ENCODE measurements around the gene FLT3.

The FLT3 gene

GRCh38 chr13:27962128-27962841 lies 138.1 kb downstream of the FLT3 start:
- no peak for TF ChIP-seq CREB1 (IDR thresholded peaks at IDR 0.05; ENCODE audit: low read depth)
- TF ChIP-seq USF1 (IDR thresholded peaks at IDR 0.05), result no peak
- TF ChIP-seq RAD21 (IDR thresholded peaks at IDR 0.05; ENCODE audit: low read depth), result no peak
- no peak for TF ChIP-seq MAX (IDR thresholded peaks at IDR 0.05)
- no peak for TF ChIP-seq TCF12 (IDR thresholded peaks at IDR 0.05; ENCODE audit: low read depth)
- no peak for TF ChIP-seq YY1 (IDR thresholded peaks at IDR 0.05; ENCODE audit: low read depth)
- no peak for TF ChIP-seq REST (IDR thresholded peaks at IDR 0.05; ENCODE audit: low read depth)
- no peak for TF ChIP-seq TAF1 (IDR thresholded peaks at IDR 0.05; ENCODE audit: low read depth)
- no peak for TF ChIP-seq FOXM1 (IDR thresholded peaks at IDR 0.05; ENCODE audit: borderline replicate concordance, low read depth)
- no peak for TF ChIP-seq NFIC (IDR thresholded peaks at IDR 0.05)
- TF ChIP-seq CEBPB (IDR thresholded peaks at IDR 0.05), result no peak
- TF ChIP-seq EGR1 (IDR thresholded peaks at IDR 0.05), result no peak
- no peak for TF ChIP-seq ZBTB7A (IDR thresholded peaks at IDR 0.05; ENCODE audit: low read depth)
- TF ChIP-seq TEAD4 (IDR thresholded peaks at IDR 0.05), result no peak
- TF ChIP-seq EP300 (IDR thresholded peaks at IDR 0.05; ENCODE audit: borderline replicate concordance), result no peak

- no peak for TF ChIP-seq NFIC (IDR thresholded peaks at IDR 0.05)
- TF ChIP-seq REST (IDR thresholded peaks at IDR 0.05; ENCODE audit: low read depth), result no peak
- TF ChIP-seq USF1 (IDR thresholded peaks at IDR 0.05), result no peak
- no peak for TF ChIP-seq TAF1 (IDR thresholded peaks at IDR 0.05; ENCODE audit: low read depth)
- TF ChIP-seq YY1 (IDR thresholded peaks at IDR 0.05; ENCODE audit: low read depth), result no peak
- no peak for TF ChIP-seq MAX (IDR thresholded peaks at IDR 0.05)
- TF ChIP-seq TEAD4 (IDR thresholded peaks at IDR 0.05), result no peak
- TF ChIP-seq EP300 (IDR thresholded peaks at IDR 0.05; ENCODE audit: borderline replicate concordance), result no peak
- no peak for TF ChIP-seq ZBTB7A (IDR thresholded peaks at IDR 0.05; ENCODE audit: low read depth)
- no peak for TF ChIP-seq EGR1 (IDR thresholded peaks at IDR 0.05)
- no peak for TF ChIP-seq CREB1 (IDR thresholded peaks at IDR 0.05; ENCODE audit: low read depth)
- no peak for TF ChIP-seq TCF12 (IDR thresholded peaks at IDR 0.05; ENCODE audit: low read depth)
- no peak for TF ChIP-seq CEBPB (IDR thresholded peaks at IDR 0.05)
- no peak for TF ChIP-seq RAD21 (IDR thresholded peaks at IDR 0.05; ENCODE audit: low read depth)
- TF ChIP-seq FOXM1 (IDR thresholded peaks at IDR 0.05; ENCODE audit: borderline replicate concordance, low read depth), result no peak
Observed at GRCh38 chr13:27961227-27962085, 138.9 kb downstream of the FLT3 start.

GRCh38 chr13:27960362-27961226 lies 139.8 kb downstream of the FLT3 start:
- TF ChIP-seq ZBTB7A (IDR thresholded peaks at IDR 0.05; ENCODE audit: low read depth) (no peak), RAD21 (IDR thresholded peaks at IDR 0.05; ENCODE audit: low read depth) (peak; percentile 42; the same call in 1 of the 2 replicates)

GRCh38 chr13:27959976-27960361 lies 140.4 kb downstream of the FLT3 start:
- TF ChIP-seq FOXM1 (IDR thresholded peaks at IDR 0.05; ENCODE audit: borderline replicate concordance, low read depth), result no peak
- no peak for TF ChIP-seq TAF1 (IDR thresholded peaks at IDR 0.05; ENCODE audit: low read depth)
- TF ChIP-seq YY1 (IDR thresholded peaks at IDR 0.05; ENCODE audit: low read depth), result no peak
- TF ChIP-seq ZBTB7A (IDR thresholded peaks at IDR 0.05; ENCODE audit: low read depth), result no peak
- no peak for TF ChIP-seq CREB1 (IDR thresholded peaks at IDR 0.05; ENCODE audit: low read depth)
- TF ChIP-seq RAD21 (IDR thresholded peaks at IDR 0.05; ENCODE audit: low read depth), result no peak
- no peak for TF ChIP-seq TEAD4 (IDR thresholded peaks at IDR 0.05)
- no peak for TF ChIP-seq USF1 (IDR thresholded peaks at IDR 0.05)
- no peak for TF ChIP-seq TCF12 (IDR thresholded peaks at IDR 0.05; ENCODE audit: low read depth)
- no peak for TF ChIP-seq EGR1 (IDR thresholded peaks at IDR 0.05)
- no peak for TF ChIP-seq CEBPB (IDR thresholded peaks at IDR 0.05)
- no peak for TF ChIP-seq MAX (IDR thresholded peaks at IDR 0.05)
- TF ChIP-seq NFIC (IDR thresholded peaks at IDR 0.05), result no peak

Measured in Ishikawa (cell line).